AG10803 (cell line): ENCODE measurements around the gene MIER3.

Source experiments
- DNase-seq: peaks from one replicate; pipeline ENCODE4 v3.0.0; 2010; ENCODE audit warnings: low read depth
- H3K4me3 ChIP-seq: 2 replicates; pipeline ENCODE4 v1.5.1; 2011; ENCODE audit warnings: mild to moderate bottlenecking, low read length, control low read depth
- CTCF ChIP-seq: conservative IDR thresholded peaks from 2 replicates; pipeline ENCODE4 v1.5.1; 2011; ENCODE audit warnings: mild to moderate bottlenecking, low read length, control low read depth, inconsistent platforms

MIER3 gene

GRCh38 chr5:56947052-56947451, 4.9 kb downstream of the MIER3 start:
- no peak for DNase-seq
- H3K4me3 ChIP-seq = no peak overlapping the region
- TF ChIP-seq CTCF = no peak

GRCh38 chr5:56941981-56942380, 9.9 kb downstream of the MIER3 start:
- no peak overlapping the region for H3K4me3 ChIP-seq
- no peak for TF ChIP-seq CTCF
- DNase-seq = peak; percentile 77

- DNase-seq = no peak
- no peak overlapping the region for H3K4me3 ChIP-seq
- no peak for TF ChIP-seq CTCF
These were observed 13.1 kb downstream of the MIER3 start for GRCh38 chr5:56938858-56939257.

GRCh38 chr5:56934325-56934724, 17.6 kb downstream of the MIER3 start:
- no peak for TF ChIP-seq CTCF
- no peak overlapping the region for H3K4me3 ChIP-seq
- no peak for DNase-seq

- no peak for DNase-seq
- H3K4me3 ChIP-seq = no peak overlapping the region
- no peak for TF ChIP-seq CTCF
These were observed 29.0 kb downstream of the MIER3 start for GRCh38 chr5:56922922-56923321.

GRCh38 chr5:56919942-56920662, 31.8 kb downstream of the MIER3 start:
- no peak for DNase-seq
- H3K4me3 ChIP-seq = no peak overlapping the region
- no peak for TF ChIP-seq CTCF

- DNase-seq = no peak
These were observed 33.9 kb downstream of the MIER3 start for GRCh38 chr5:56918054-56918453.

More at GRCh38 chr5:56918054-56918453, 33.9 kb downstream of the MIER3 start:
- TF ChIP-seq CTCF = no peak
- H3K4me3 ChIP-seq = no peak overlapping the region
